DOHH2 (cell line): Measurements from ENCODE around the gene GPRC5C.

ENCODE experiments used
- H3F3A ChIP-seq: fragments of 200-600 bp; sonication (generic), shearing (Covaris generic); 2 replicates; pipeline ENCODE4 v1.6.0; 2016; ENCODE audit warnings: antibody characterized with exemption, mild to moderate bottlenecking; ENCODE audit not compliant: control insufficient read depth, insufficient read depth
- H3K27ac ChIP-seq: fragments of 200-600 bp; sonication (generic); 2 replicates; pipeline ENCODE4 v1.5.1; 2014; ENCODE audit warnings: low read depth, mild to moderate bottlenecking, low read length, moderate library complexity
- H3K27me3 ChIP-seq: fragments of 200-600 bp; sonication (generic); 2 replicates; pipeline ENCODE4 v1.6.1; 2014; ENCODE audit warnings: mild to moderate bottlenecking, low read length, mixed read lengths; ENCODE audit not compliant: control insufficient read depth
- H3K36me3 ChIP-seq: fragments of 200-600 bp; sonication (generic); 2 replicates; pipeline ENCODE4 v1.6.1; 2014; ENCODE audit warnings: mild to moderate bottlenecking, low read length, moderate library complexity, mixed read lengths; ENCODE audit not compliant: control insufficient read depth
- H3K4me1 ChIP-seq: fragments of 200-600 bp; sonication (generic); 2 replicates; pipeline ENCODE4 v1.6.1; 2014; ENCODE audit warnings: mild to moderate bottlenecking, low read length, mixed read lengths; ENCODE audit not compliant: control insufficient read depth
- H3K4me2 ChIP-seq: fragments of 200-600 bp; sonication (generic); 2 replicates; pipeline ENCODE4 v1.6.0; 2014; ENCODE audit warnings: mild to moderate bottlenecking, low read length, moderate library complexity
- H3K4me3 ChIP-seq: fragments of 200-600 bp; sonication (generic); 2 replicates; pipeline ENCODE4 v1.5.1; 2014; ENCODE audit warnings: mild to moderate bottlenecking, low read length, mixed read lengths
- H3K79me2 ChIP-seq: fragments of 200-600 bp; sonication (generic); 2 replicates; pipeline ENCODE4 v1.6.1; 2014; ENCODE audit warnings: mild to moderate bottlenecking, low read length, mixed read lengths; ENCODE audit not compliant: control insufficient read depth
- H3K9me2 ChIP-seq: fragments of 200-600 bp; sonication (generic); replicated peaks from 2 replicates; pipeline ENCODE4 v1.6.1; 2014; ENCODE audit warnings: mild to moderate bottlenecking, low read length, mixed read lengths; ENCODE audit not compliant: control insufficient read depth
- H3K9me3 ChIP-seq: fragments of 200-600 bp; sonication (generic); 2 replicates; pipeline ENCODE4 v1.6.1; 2014; ENCODE audit warnings: antibody characterized with exemption, low read length, mixed read lengths; ENCODE audit not compliant: control insufficient read depth, insufficient read depth
- H4K20me1 ChIP-seq: fragments of 200-600 bp; sonication (generic); 2 replicates; pipeline ENCODE4 v1.6.0; 2014; ENCODE audit warnings: low read depth, mild to moderate bottlenecking, antibody characterized with exemption, low read length, moderate library complexity; ENCODE audit not compliant: control insufficient read depth, insufficient read depth
- EZH2phosphoT487 ChIP-seq: fragments of 200-600 bp; sonication (generic); IDR thresholded peaks from 2 replicates; pipeline ENCODE4 v1.6.1; 2017; ENCODE audit warnings: borderline replicate concordance, mild to moderate bottlenecking, antibody characterized with exemption, low read length, moderate library complexity, mixed read lengths
- TF ChIP-seq, protein P1 (sequence below): fragments of 200-600 bp; sonication (generic); IDR thresholded peaks from one replicate; pipeline ENCODE4 v1.5.1; 2014; ENCODE audit warnings: antibody characterized with exemption, mild to moderate bottlenecking, low read depth, low read length; ENCODE audit not compliant: poor library complexity, severe bottlenecking

GPRC5C gene

DNA sequence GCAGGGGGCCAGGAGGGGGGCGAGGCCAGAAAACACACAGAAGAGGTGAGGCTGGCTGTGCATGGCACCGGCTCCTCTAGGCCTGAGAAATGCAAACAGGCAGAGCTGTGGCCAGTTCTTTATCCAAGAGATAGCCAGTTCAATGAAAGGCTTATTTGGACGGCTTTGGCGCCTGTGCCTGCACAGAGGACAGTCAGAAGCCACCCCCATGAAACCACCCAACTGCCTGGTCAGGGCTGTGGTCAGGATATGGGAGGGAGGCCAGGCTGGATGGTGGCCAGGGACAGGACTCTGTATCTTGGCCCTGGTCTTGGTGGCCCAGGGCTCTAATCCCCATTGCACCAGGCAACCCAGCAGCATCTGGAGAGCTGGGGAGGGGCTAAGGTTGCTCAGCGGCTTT is 24.5 kb upstream of the GPRC5C start:
- no peaks in the 10 kb centered on the region for H3K27me3 ChIP-seq
- TF ChIP-seq, protein P1, sequence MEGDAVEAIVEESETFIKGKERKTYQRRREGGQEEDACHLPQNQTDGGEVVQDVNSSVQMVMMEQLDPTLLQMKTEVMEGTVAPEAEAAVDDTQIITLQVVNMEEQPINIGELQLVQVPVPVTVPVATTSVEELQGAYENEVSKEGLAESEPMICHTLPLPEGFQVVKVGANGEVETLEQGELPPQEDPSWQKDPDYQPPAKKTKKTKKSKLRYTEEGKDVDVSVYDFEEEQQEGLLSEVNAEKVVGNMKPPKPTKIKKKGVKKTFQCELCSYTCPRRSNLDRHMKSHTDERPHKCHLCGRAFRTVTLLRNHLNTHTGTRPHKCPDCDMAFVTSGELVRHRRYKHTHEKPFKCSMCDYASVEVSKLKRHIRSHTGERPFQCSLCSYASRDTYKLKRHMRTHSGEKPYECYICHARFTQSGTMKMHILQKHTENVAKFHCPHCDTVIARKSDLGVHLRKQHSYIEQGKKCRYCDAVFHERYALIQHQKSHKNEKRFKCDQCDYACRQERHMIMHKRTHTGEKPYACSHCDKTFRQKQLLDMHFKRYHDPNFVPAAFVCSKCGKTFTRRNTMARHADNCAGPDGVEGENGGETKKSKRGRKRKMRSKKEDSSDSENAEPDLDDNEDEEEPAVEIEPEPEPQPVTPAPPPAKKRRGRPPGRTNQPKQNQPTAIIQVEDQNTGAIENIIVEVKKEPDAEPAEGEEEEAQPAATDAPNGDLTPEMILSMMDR = no peak
- no peak for TF ChIP-seq EZH2phosphoT487
- no peaks in the 10 kb centered on the region for H3K9me3 ChIP-seq
- no peak overlapping the region for H3K4me2 ChIP-seq
- H3K27ac ChIP-seq = no peak overlapping the region
- no peaks in the 10 kb centered on the region for H3F3A ChIP-seq
- H3K36me3 ChIP-seq = no peaks in the 10 kb centered on the region
- no peaks in the 10 kb centered on the region for H4K20me1 ChIP-seq
- H3K79me2 ChIP-seq = no peaks in the 10 kb centered on the region
- H3K4me3 ChIP-seq = no peak overlapping the region
- H3K4me1 ChIP-seq = no peaks in the 10 kb centered on the region
- H3K9me2 ChIP-seq = no peaks in the 10 kb centered on the region

DNA sequence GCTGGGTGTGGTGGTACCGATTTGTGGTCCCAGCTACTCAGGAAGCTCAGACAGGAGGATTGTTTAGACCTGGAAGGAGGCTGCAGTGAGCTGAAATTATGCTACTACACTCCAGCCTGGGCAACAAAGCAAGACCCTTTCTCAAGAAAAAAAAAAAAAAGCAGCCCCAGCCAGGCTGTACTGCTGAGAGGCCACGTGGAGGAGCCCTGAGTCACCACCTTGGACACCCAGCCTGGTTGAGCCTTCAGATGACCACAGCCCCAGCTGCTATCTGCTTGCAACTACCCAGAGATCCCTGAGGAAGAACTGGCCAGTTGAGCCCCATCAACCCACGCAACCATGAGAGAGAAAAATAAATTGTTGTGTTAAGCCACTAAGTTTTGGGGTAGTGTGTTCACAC is 23.6 kb upstream of the GPRC5C start:
- Histone ChIP-seq H3K27ac (no peak overlapping the region), H3K4me2 (no peak overlapping the region), H3K4me3 (no peak overlapping the region), H3F3A (no peaks in the 10 kb centered on the region), H3K27me3 (no peaks in the 10 kb centered on the region), H3K79me2 (no peaks in the 10 kb centered on the region), H4K20me1 (no peaks in the 10 kb centered on the region), H3K4me1 (no peaks in the 10 kb centered on the region), H3K36me3 (no peaks in the 10 kb centered on the region), H3K9me2 (no peaks in the 10 kb centered on the region), H3K9me3 (no peaks in the 10 kb centered on the region)
- TF ChIP-seq EZH2phosphoT487 = no peak
- TF ChIP-seq, protein P1 = no peak

DNA sequence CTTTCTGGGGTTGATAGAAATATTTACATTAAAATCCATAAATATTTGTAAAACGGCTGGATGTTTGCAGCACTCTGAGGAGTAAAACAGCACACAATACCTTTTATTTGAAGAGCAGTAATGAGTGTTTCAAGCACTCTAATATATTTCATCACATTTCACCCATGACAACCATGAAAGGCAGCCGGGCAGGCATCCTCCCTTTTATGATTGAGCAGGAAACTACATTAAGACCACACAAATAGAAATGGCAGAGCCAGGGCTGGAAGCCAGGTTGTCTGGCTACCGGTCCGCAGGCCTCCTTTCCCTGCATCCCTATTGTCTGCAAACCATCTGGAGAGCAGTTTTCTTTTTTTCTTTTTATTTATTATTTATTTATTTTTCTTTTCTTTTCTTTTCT is 23.1 kb upstream of the GPRC5C start:
- H3K36me3 ChIP-seq = no peaks in the 10 kb centered on the region
- no peaks in the 10 kb centered on the region for H3K79me2 ChIP-seq
- H3K4me3 ChIP-seq = no peak overlapping the region
- H3K27ac ChIP-seq = no peak overlapping the region
- no peaks in the 10 kb centered on the region for H3K9me3 ChIP-seq
- no peak overlapping the region for H3K4me2 ChIP-seq
- H3F3A ChIP-seq = no peaks in the 10 kb centered on the region
- no peaks in the 10 kb centered on the region for H3K4me1 ChIP-seq
- no peaks in the 10 kb centered on the region for H3K27me3 ChIP-seq
- TF ChIP-seq, protein P1 = no peak
- no peak for TF ChIP-seq EZH2phosphoT487
- H4K20me1 ChIP-seq = no peaks in the 10 kb centered on the region
- H3K9me2 ChIP-seq = no peaks in the 10 kb centered on the region

DNA sequence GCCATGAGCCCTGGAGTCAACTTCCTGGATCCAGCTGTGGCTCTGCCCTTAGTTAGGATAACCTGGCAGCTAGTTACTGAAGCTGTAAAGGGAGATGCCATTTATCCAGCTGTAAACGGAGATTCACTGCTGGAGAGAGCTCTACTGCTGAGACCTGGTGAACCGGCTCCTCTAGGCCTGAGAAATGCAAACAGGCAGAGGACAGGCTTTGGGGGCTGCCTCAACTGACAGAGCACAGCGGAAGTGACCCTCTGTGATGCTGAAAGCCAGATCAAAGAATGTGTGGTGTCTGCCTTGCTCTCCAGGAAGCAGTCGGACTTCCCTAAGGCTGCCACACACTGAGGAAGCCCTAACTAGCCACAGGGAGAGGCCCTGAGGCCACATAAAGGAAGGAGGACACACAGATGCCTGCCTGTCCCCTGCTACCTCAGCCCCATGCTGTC is 21.9 kb upstream of the GPRC5C start:
- no peaks in the 10 kb centered on the region for H3K79me2 ChIP-seq
- H3K27me3 ChIP-seq = no peaks in the 10 kb centered on the region
- H3F3A ChIP-seq = no peaks in the 10 kb centered on the region
- H3K9me2 ChIP-seq = no peaks in the 10 kb centered on the region
- no peak overlapping the region for H3K4me2 ChIP-seq
- no peaks in the 10 kb centered on the region for H4K20me1 ChIP-seq
- H3K9me3 ChIP-seq = no peaks in the 10 kb centered on the region
- no peak overlapping the region for H3K4me3 ChIP-seq
- no peak for TF ChIP-seq EZH2phosphoT487
- TF ChIP-seq, protein P1 = no peak
- H3K36me3 ChIP-seq = no peaks in the 10 kb centered on the region
- no peak overlapping the region for H3K27ac ChIP-seq
- no peaks in the 10 kb centered on the region for H3K4me1 ChIP-seq
